GM19035 (cell line): Measurements from ENCODE around the gene SART1.

Source experiments
- ATAC-seq: cut with Tn5 transposase; IDR thresholded peaks from one replicate; pipeline ENCODE4 v1.9.1; 2021; ENCODE audit not compliant: unreplicated experiment

Gene SART1

GRCh38 chr11:65965986-65966762 lies 4.6 kb downstream of the SART1 start:
- ATAC-seq, result no peak

DNA sequence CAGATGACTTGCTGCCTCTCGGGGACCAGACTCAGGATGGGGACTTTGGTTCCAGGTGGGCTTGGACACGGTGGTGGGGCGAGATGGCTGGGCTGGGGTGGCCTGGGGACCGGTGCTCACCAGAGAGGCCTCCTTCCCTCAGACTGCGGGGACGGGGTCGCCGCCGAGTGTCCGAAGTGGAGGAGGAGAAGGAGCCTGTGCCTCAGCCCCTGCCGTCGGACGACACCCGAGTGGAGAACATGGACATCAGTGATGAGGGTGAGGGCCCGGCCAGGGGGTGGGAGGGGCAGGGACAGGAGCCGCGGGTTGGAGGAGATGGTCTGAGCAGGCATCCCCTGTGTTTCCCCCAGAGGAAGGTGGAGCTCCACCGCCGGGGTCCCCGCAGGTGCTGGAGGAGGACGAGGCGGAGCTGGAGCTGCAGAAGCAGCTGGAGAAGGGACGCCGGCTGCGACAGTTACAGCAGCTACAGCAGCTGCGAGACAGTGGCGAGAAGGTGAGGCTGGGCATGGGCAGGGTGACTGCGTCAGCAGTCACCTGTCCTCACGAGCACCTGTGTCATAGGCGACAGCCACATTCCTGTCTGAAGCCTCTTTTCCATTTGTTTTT lies 5.9 kb downstream of the SART1 start:
- ATAC-seq, result no peak

- ATAC-seq, result no peak
Measured at GRCh38 chr11:65968600-65969482, 7.3 kb downstream of the SART1 start.

DNA sequence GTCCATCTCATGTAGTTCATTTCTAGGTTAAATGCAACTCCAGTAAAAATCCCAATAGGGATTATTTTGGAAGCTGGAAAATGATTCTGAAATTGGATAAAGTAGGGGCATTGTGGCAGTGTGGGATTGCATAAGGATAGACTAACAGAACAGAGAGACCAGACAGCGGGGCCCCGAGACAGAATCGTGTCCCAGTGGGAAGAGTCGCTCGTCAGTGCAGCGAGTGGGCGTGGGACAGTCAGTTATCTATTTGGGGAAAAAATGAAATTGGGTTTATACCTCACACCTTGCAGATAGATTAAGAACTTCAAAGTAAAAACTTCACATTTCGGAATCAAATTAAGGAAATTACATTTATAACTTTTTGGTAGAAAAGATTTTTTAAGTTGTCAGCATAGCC lies 10.6 kb downstream of the SART1 start:
- no peak for ATAC-seq

DNA sequence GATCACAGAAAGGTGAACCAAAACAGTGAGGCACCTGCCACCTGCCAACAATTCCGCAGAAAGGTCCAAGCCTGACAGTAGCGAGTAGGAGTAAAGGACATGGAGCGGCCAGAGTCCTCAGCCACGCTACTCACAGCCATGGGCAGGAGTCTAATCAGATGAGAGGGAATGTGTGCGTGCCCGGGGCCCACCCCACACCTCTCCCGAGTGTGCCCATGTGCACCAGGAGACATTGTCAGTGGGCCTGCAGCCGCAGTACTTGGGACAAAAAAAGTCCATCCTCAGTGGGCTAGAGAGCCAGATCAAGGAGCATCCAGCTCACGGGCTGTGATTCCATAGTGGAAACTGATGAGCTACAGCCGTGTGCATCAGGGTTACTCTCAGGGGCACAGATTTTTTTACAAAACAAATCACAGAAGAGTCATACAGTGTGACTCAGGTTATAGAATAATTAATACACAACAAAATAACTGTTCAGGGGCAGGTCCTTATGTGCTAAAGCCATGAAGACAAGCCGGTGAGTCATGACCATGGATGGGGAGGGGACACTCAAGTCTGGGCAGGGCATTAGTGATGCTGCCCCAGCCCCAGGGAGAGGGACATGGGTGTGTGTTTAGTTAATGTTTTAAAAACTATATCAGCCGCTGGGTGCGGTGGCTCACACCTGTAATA lies 12.0 kb downstream of the SART1 start:
- ATAC-seq, result no peak

DNA sequence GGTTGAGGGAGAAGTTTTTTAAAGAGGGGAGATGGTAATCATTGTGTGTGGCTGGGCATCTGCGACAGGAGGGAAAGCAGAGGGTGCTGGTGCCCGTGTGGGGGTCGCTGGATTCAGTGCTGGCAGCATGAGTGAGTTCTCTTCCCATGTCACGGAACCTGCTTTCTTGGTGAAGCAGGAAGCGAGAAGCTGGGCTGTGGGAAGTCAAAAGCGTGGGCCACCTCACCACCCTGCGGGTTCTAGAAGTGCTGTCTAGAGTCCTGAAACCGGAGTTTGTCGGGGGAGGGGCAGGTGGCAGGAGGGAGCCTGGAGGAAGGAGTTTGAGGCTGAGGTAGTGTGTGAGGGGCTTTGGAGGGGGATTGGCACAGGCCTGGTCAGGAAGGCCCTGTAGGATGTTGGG lies 14.2 kb downstream of the SART1 start:
- no peak for ATAC-seq

DNA sequence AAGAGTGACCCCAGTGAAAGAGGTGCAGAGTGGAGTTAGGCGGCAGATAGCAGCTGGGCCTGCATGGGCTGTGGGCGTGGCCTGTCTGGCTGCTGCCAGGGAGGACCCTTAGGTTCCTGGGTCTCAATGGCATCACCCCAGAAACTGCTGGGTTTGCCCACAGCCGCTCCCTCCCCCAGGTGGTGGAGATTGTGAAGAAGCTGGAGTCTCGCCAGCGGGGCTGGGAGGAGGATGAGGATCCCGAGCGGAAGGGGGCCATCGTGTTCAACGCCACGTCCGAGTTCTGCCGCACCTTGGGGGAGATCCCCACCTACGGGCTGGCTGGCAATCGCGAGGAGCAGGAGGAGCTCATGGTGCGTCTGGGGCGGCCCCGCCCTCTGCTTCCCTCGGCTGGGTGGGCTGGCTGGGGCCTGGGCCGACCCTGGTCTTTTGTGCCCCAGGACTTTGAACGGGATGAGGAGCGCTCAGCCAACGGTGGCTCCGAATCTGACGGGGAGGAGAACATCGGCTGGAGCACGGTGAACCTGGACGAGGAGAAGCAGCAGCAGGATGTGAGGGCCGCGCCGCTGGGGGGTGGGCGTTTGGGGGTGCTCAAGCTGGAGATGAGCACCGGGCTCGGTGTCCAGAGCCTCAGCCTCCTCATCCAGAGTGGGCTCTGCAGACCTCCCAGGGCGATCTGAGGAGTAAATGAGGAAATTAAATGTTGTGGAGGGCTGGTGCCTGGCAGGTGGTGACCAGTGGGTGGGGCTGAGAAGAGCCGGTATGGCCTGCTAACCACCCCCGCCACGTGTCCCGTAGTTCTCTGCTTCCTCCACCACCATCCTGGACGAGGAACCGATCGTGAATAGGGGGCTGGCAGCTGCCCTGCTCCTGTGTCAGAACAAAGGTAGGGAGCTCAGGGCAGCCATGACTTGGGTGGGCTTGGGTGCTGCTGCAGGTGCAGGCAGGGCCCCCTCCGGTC lies 15.0 kb downstream of the SART1 start:
- ATAC-seq, result no peak

GRCh38 chr11:65977621-65978390 lies 16.3 kb downstream of the SART1 start:
- no peak for ATAC-seq

DNA sequence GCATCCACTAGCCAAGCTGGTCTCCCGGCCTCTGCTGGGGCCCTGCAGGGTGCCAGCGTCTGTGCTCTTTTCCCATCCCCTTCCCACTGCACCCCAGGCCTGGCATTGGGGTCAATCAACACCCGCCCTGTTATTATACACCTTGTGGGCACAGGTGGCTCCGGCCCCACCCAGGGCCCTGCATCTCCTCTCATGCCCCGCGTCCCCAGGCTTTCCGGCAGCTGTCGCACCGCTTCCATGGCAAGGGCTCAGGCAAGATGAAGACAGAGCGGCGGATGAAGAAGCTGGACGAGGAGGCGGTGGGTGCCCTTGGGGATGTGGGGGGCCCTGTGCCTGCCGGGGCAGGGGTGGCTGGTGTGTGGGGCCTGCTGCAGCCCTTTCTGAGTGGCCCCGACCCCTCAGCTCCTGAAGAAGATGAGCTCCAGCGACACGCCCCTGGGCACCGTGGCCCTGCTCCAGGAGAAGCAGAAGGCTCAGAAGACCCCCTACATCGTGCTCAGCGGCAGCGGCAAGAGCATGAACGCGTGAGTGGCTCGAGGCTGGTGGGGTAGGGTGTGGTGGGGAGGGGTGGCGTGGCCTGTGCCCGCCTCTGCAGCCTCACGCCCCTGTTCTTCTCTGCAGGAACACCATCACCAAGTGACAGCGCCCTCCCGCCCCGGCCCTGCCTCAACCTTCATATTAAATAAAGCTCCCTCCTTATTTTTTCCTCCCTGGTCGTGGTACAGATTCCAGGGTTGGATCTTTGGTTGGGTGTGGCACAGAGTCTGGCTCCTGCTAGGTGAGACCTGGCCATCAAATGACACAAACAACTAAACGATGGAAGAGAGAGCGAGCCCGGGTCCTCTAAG lies 17.1 kb downstream of the SART1 start:
- ATAC-seq, result no peak

GRCh38 chr11:65979261-65979759 lies 17.8 kb downstream of the SART1 start:
- ATAC-seq, result no peak

DNA sequence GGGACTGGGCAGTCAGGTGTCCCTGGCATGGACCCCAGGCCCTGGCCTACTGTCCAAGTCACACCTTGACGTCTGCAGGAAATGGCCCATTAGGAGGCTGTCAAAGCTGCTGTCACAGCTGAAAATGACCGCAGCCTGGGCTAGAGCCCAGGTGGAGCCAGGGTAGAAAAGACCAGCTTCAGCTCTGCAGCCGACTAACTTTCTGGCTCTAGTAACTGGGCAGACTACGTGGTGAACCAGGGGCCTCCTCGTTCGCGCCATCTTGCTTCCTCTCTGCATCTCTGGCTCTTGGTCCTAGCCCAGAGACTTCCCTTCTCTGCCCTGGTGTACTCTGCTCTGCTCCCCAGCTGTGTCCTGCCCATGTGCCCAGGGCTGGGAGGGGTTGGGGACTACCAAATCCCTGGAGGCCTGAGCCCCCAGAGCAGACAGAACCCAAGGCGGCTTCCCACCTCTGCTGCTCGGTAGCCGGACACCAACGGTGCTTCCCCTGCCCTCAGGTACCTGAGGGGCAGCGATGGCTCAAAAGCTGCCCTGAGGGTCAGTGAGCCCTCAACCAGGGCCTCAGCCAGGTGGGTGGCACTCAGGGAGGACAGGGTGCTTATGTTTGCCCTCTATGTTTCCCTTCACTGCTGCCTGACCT lies 19.7 kb downstream of the SART1 start:
- no peak for ATAC-seq

DNA sequence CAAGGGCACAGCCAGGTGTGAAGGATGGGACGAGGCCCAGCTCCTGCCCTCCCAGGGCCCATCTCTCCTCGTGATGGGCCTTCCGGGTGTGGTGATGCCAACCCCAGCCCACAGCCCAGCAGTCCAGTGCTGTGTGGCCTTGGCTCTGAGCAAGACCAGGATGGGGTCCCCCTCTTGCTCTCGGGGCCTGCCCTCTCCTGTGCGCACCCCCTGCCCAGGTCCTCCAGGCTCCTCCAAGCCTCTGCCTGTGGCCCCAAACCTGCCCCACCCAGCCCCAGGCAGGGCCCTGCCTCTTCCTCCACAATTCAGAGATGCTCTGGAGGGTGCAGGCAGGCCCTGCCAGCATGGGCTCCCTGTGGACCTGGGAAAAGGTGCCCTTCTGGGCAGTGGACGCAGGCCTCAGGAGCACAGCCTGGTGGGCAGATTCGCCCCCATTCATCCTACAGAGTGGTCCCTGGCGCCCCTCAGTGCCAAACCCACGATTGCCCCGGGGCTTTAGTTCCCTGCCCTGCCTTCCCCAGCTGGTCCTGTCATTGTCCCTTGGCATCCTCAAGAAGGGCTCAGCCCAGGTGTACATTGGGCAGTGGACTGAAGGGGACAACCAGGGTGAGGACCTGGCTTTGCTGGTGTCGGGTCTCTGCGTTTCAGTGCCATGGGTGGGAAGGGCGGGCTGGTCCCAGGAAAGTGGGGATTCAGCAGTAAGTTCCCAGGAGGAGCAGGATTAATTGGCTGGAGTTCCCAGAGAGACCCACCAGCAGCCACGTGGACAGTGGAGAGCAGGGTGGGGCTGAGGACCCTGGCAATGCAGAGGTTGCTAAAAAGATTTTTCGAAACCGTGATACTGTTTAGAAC lies 20.7 kb downstream of the SART1 start:
- no peak for ATAC-seq

GRCh38 chr11:65982824-65983588 lies 21.5 kb downstream of the SART1 start:
- ATAC-seq, result no peak

- no peak for ATAC-seq
Measured at GRCh38 chr11:65983589-65983987, 22.1 kb downstream of the SART1 start.

- ATAC-seq, result no peak
Measured at GRCh38 chr11:65987336-65987735, 25.8 kb downstream of the SART1 start.
